Stimulated activated CD4-positive, alpha-beta T cell treated with anti-CD3 and anti-CD28 coated beads, Interleukin-12 subunit alpha, Interleukin-12 subunit beta, amount 100 ng/mL, for 24 hours (primary cell): ENCODE measurements around the gene TMEM186.
"Not testable (repeated sequence)": the region's sequence is repeated elsewhere in the genome, so short reads cannot be mapped to it uniquely, and the experiment has no call there.

Experiments
- DNase-seq, 2 experiments: peaks; one replicate each; pipeline ENCODE4 v3.0.0-alpha.2; 2020; ENCODE audit warnings: low read depth in 2 of 2

Gene TMEM186

GRCh38 chr16:8812162-8812843 lies 14.9 kb upstream of the TMEM186 start:
- no peak for DNase-seq

DNA sequence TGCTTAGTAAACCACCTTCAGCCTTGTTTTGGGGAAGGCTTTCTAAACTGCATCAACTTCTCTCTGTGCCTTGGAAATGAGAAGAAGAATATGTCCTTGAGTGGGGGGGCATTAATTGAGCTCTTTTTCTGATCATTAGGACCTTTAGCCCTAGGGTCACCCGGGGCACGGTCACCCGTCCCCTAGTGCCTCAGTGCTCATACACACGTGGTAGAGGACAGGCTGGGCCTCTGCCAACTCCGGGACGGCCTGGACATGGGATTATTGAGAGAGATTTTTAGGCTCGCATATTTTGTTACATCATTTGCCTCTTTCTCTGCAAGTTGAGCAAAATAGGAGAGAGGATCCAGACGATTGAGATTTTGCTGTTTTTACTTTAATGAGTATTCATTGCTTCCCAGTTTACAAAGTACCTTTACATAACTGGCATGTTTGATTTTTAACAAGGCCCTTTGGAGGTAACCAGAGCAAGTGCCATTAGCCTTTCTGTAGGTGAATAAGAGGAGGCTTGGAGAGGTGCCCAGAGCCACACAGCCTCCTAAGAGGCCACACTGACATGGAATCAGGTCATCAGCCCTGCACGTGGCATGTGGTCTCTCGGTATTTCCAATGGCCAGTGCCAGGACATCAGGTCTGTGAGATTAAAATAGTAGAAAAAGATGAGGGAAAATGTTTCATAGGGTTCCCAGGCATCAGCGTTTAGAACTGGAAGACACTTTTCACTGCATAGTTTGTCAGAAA lies 11.3 kb upstream of the TMEM186 start:
- no peak for DNase-seq

DNA sequence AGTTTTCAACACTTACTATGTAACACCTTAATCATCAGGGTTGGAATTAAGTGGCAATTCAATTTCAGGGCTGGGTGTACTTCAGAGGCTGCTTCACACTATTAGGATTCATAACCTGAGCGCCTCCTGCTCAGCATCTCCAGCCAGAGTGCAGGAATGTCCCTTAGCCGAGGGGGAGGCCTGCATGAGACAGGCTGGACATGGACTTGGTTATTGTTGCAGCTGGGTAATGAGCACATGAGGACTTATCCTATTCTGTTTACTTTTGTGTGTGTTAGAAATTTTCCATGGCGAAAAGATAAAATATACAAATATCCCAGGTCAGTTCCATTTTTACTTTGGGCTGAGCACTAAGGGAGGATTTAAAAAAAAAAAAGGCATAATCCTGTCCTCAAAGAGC lies 10.6 kb upstream of the TMEM186 start:
- DNase-seq: no peak

GRCh38 chr16:8807189-8807588 lies 9.8 kb upstream of the TMEM186 start:
- no peak for DNase-seq

DNA sequence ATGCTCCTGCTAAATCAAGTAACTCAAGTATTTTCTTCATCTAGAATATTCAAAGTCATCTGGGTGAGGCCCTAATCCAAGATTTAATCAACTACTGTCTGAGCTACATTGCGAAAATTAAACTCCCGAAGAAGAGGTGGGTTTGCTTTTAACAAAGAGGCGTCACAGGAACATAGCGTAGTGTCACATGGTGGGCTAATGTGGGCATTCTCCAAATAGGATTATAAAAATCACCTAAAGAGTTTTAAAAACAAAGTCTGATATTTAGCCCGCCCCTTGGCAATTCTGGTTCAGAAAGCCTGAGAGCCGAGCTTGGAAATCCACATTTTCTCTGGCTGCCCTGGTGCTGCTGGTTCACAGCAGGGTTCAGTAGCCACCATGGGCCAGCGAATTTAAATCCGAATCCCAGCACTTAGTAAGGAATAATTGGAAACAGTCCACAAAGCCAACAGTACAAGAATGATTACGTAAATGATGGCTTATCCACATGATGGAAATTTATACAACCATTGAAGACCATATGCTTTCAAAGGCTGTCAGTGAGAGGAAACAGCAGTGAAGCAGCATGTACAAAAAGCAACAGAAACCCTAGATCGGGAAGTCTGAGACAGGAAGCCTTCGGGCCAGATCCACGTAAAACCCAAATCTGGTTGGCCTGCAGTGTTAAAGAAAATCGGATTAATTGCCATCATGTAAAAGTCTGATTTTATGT lies 9.0 kb upstream of the TMEM186 start:
- no peak for DNase-seq

DNA sequence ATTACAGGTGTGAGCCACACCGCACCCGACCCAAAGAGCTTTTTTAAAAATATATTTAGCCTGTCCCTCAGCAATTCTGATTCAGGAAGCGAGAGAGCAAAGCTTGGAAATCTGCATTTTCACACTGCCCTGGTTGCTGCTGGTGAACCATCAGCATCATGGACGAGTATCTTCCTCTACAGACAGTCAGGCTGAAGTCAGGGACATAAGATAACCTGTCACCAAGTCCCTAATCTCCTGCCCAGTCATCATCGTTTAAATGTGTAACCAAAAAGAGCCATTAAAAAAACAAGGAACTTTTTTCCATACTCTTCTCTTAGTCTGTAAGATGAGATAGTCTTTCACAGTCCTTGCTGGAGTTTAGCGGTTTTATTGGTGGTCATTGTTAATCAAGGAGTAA lies 6.9 kb upstream of the TMEM186 start:
- DNase-seq: no peak

GRCh38 chr16:8803733-8804132 lies 6.3 kb upstream of the TMEM186 start:
- not testable (repeated sequence) for DNase-seq

DNA sequence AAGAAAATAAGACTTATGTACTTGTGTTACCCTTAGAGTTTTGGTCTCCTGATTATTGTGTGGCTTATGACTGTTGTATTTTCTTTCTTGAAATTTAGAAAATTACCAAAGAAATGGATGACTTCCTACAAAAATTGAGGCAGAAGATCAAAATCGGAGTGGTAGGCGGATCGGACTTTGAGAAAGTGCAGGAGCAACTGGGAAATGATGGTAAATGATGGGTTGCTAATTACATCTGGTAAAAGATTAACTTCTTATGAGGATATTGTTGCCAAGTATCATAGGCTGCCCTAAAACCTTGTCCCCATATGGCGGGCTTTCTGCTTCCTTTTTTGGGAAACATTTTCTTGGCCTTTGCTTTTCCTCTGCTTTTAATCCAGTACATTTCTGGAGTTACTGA lies 4.3 kb upstream of the TMEM186 start:
- DNase-seq: no peak

DNA sequence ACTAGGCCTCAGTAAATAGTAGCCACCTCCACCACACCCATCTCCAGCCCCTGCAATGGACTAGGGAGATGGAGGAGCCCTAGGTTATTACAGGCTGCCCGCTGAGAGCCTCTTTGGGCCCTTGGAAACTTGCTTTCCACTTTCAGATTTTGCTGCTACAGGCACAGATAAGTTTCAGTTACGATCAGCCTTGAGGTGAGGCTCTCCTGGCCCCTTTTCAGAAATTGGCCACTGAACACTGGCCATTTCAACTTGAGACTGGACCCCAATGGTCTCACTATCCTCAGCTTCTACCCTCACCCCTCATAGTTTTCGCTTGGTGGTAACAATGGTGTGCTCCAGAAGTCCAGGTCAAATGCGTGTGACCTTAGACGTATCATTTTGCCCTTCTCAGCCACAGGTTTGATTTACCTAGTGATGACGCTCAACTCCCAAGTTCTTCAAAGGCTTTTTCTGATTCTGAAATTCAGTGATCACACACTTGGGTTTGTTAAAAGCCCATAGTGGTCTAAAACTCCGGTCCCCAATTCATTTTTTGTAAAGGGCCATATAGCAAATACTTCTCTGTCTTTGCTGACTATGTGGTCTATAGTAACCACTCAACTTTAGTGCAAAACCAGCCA lies 1.2 kb upstream of the TMEM186 start:
- no peak for DNase-seq

DNA sequence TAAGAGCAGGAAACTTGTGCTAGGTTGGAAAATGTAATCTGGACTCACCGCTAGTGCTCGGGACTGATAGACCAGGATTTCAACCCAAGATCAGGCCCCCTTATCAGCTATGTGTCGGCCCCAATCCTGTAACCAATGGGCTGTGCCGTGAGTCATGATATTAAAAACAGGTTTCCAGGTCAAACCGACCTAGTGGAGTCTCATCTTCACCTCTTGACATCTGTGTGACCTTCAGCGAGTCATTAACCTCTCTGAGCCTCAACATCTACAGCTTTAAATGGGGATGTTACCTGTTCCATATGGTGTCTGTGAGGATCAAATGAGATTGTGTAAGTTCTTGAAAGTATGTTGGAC lies 712 bp upstream of the TMEM186 start:
- DNase-seq: peak; percentile 3 to 6

DNA sequence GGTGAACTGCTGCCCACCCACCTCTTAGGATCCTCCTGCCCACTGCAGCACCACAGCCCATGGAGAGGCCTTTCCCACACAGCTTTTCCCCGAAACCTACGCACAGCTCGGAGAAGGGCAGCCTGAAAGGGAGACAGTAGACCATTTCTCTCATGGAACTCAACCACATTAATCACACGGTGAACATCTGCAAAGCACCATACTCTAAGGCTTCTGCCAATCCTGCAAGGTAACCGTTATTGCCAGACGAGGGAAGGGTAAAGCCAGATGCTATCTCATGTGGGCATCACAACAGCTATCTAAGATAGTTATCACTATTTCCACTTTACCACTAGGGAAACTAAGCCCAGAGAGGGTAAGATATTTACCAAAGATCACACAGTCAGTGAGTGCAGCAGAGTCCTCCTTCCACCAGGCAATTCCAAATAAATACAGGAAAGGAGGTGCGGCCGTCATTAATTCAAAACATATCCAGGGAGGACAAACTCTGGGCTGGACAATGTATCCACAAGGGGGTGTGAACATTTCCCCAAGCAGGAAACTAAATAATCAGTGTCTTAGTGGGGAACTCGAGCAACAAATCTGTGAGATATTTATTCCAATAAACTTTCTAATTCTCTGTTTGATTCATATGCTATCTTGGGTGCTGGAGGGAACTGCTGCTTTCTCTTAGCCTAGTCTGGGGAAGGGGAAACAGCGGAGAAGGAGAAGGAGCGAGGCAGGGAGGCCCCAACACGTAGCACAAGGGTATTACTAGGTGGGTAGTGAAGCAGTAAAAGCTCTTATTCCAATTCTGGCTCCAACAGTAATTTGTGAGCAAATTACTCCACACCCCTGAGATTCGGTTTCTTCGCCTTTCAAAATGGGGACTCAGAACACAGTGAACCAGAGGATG lies 723 bp downstream of the TMEM186 start:
- no peak for DNase-seq

DNA sequence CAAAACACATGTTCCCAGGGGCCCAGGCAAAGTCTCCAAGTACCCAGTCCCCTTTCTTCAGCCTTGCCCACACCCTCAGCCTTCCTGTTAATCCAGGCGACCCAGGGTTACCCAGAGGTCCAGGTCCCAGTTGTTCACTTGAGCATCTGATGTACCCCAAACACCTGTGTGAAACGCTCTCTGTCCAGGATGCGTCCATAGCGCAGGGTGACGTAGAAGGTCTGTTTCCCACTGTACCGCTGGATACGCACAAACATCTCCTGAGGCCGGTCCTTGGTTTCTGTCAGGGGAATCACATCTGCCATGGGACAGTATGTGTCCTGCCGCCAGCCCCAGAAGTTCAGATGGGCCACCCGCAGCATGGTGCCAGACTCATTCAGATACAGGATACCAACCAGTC lies 1.6 kb downstream of the TMEM186 start:
- no peak for DNase-seq

- DNase-seq: no peak
Observed at GRCh38 chr16:8795091-8795490, 2.3 kb downstream of the TMEM186 start.

DNA sequence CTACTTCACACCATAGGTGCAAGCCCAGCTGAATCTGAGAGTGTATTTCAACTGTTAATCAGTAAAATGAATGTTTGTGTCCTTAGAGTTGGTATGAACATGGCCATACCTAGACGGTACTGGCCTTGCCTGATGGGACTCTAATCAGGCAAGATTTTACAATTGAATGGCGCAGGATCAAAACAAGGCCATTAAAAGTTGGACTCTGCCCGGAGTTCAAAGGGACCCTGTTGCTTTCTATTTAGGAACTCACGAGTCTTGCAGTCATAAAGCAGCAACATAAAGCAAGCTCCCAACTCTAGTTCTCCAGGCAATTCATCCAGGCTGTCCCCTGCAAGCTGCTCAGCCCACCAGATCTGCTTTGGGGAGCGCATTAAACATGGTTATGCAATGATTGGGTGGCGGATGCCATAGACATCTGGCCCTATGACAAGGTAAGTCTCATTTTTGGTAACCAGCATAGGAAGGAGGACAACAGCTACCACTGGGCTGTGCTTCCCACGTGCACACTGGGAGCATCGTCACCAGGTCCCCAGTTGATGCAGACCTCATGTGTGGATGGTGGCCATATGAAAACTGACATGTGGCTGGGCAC lies 8.8 kb downstream of the TMEM186 start:
- no peak for DNase-seq

DNA sequence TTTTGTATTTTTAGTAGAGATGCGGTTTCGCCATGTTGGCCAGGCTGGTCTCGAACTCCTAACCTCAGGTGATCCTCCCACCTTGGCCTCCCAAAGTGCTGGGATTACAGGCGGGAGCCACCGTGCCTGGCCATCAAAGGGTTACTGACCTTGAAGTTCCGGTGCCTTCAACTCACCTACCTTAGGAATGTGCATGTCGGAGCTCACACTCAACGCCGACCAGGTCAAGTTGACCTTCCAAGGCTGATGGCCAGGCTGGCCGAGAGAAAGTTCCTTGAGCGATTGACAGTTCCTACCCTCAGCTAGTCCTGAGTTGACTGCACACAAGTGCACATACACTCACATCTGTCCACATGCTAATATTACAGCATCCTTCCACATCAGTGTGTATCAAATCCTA lies 11.1 kb downstream of the TMEM186 start:
- not testable (repeated sequence) for DNase-seq

DNA sequence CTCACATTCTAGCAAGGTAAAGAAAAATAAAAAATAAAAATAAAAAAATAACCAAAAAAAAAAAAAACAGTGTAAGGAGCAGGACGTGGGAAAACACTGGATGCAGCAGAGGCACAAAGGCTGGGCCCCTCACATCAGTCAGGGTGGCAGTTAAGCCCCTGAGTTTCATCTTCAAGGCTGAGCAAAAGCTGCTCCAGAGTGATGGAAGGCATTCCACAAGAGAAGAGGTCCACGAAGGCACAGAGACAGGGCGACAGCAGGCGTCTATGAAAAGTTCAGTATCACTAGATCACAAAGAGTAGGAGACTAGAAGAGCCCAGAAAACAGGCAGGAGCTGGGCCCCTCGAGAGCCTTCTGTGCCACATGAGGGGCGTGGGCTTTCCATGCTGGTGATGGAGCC lies 12.0 kb downstream of the TMEM186 start:
- no peak for DNase-seq

DNA sequence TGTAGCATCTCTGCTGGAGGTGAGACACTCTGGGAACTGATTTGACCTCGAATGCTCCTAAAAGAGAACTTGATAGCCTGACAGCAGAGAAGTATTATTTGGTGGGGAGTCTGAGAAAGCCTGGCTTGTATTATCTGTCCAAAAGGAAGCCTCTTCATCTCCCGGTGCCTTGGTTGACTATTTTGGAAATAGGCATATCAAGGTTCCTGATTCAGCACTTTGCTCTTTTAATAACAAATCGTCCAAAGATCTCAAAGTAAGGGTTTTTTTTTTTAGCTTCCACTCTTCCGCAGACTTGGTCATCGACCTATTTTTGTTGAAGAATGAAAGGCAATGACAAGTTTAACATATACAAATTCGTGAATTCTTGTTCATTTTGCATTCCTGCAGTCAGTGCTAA lies 14.8 kb downstream of the TMEM186 start:
- DNase-seq: no peak

- DNase-seq: no peak
Observed at GRCh38 chr16:8781797-8782196, 15.6 kb downstream of the TMEM186 start.

DNA sequence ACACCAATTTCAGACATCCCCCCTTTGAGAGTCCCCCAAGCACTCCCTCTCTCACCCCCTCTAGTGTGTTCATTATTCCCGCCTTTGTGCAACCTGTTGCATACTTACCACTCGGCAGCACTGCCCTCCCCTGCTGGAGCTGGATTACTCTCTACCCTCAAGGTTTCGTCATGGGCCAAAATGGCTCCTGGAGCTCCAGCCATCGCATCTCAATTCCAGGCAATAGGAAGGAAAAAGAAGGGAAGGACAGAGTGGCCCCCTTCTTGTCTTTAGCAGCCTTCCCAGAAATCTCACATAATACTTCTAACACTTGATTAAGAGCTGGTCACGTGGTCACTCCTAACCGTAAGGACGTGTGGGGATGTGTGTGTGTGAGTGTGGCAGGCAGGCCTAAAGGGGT lies 20.2 kb downstream of the TMEM186 start:
- no peak for DNase-seq

GRCh38 chr16:8776129-8776584 lies 21.3 kb downstream of the TMEM186 start:
- no peak for DNase-seq

- DNase-seq: no peak
Observed at GRCh38 chr16:8775359-8775758, 22.1 kb downstream of the TMEM186 start.
